H1 (cell line): Measurements from ENCODE around the gene TAF3. TPM values are rescaled to one million over a fixed set of nuclear protein-coding genes. Genes with fewer than 3 reads are reported as not detected.

Experiments used
- BCL11A ChIP-seq, 2 experiments: IDR thresholded peaks; one replicate each; pipeline ENCODE4 v1.6.1; 2011; ENCODE audit warnings: low read depth in 2 of 2, low read length in 2 of 2, mild to moderate bottlenecking in 2 of 2
- EGR1 ChIP-seq: IDR thresholded peaks from 2 replicates; pipeline ENCODE4 v1.6.1; 2011; ENCODE audit warnings: low read depth, low read length, borderline replicate concordance
- KDM1A ChIP-seq: fragments of 200-600, 300-600 bp; sonication (generic); IDR thresholded peaks from 2 replicates; pipeline ENCODE4 v1.7.1; 2016; ENCODE audit warnings: mild to moderate bottlenecking, low read length, borderline replicate concordance
- RXRA ChIP-seq: IDR thresholded peaks from 2 replicates; pipeline ENCODE4 v1.6.1; 2011; ENCODE audit warnings: low read depth, mild to moderate bottlenecking, low read length, moderate library complexity; ENCODE audit not compliant: insufficient read depth
- SRF ChIP-seq: IDR thresholded peaks from 2 replicates; pipeline ENCODE4 v1.6.1; 2011; ENCODE audit warnings: mild to moderate bottlenecking, low read depth, low read length, moderate library complexity
- polyA plus RNA-seq, 7 experiments: library from polyadenylated mRNA; depleted of rRNA in 3 of 7; stranded (reverse) in 5 of 7; unstranded in 2 of 7; fragments of >200 nt in 5 of 7; fragments of 200-250 nt in 2 of 7; gene quantifications; 1 replicate in 5 of 7; 2 replicates in 1 of 7; 4 replicates in 1 of 7; pipeline versions ENCODE4 v1.2.1 to v1.2.3, GENCODE V29; 2011 to 2013; ENCODE audit warnings: missing spikeins in 2 of 7, mixed read lengths in 2 of 7
- total RNA-seq: library from RNA; stranded (reverse); fragmentation: NEBNext Ultra II Directional; extraction: Animal tissue kit (Norgen Biotek cat#: 25700); gene quantifications from 2 replicates; pipeline ENCODE4 v1.2.1, GENCODE V29; 2021
- TF ChIP-seq, protein P1 (sequence below), 3 experiments: IDR thresholded peaks; 1 replicate in 2 of 3; 2 replicates in 1 of 3; pipeline versions ENCODE4 v1.5.1 to v1.6.1; 2011; ENCODE audit warnings: low read length in 3 of 3, mild to moderate bottlenecking in 3 of 3, inconsistent platforms in 2 of 3, low read depth in 1 of 3, moderate library complexity in 1 of 3; ENCODE audit not compliant: insufficient read depth in 1 of 3; ENCODE audit errors: control extremely low read depth in 1 of 3
- TF ChIP-seq, protein P2 (sequence below): IDR thresholded peaks from 2 replicates; pipeline ENCODE4 v1.6.1; 2012; ENCODE audit warnings: inconsistent platforms

The TAF3 gene
- total and polyA plus RNA-seq, 2 of the 8 experiments (the other 6 are each of a cell fraction or from before 2014, with no cell fraction given) = 1.5 to 11.2 TPM

DNA sequence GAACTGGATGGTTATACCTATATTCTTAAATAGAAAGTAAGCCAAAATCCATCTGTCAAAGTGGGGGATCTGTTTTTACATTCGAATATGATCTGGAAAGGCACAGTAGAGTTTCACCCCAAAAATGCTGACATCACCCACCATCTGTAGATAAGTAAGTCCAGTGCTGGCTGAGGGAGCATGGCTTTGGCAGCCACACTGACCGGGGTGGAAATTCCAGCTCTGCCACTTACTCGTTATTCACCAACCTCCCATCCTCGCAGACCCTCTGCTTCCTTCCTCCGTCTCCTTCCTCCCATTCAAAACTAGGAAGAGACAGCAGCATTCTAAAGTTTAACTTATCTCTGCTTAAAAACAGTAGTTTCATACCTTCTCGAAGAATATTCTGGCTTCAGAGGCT is 151.3 kb downstream of the TAF3 start (continued):
- TF ChIP-seq BCL11A (IDR thresholded peaks at IDR 0.05; ENCODE audit: low read depth in 2 of 2, low read length in 2 of 2) = no peak
- TF ChIP-seq, protein P1, sequence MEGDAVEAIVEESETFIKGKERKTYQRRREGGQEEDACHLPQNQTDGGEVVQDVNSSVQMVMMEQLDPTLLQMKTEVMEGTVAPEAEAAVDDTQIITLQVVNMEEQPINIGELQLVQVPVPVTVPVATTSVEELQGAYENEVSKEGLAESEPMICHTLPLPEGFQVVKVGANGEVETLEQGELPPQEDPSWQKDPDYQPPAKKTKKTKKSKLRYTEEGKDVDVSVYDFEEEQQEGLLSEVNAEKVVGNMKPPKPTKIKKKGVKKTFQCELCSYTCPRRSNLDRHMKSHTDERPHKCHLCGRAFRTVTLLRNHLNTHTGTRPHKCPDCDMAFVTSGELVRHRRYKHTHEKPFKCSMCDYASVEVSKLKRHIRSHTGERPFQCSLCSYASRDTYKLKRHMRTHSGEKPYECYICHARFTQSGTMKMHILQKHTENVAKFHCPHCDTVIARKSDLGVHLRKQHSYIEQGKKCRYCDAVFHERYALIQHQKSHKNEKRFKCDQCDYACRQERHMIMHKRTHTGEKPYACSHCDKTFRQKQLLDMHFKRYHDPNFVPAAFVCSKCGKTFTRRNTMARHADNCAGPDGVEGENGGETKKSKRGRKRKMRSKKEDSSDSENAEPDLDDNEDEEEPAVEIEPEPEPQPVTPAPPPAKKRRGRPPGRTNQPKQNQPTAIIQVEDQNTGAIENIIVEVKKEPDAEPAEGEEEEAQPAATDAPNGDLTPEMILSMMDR (IDR thresholded peaks at IDR 0.05; ENCODE audit: control extremely low read depth in 1 of 3, insufficient read depth in 1 of 3, low read depth in 1 of 3, low read length in 3 of 3) = no peak
- TF ChIP-seq, protein P2, sequence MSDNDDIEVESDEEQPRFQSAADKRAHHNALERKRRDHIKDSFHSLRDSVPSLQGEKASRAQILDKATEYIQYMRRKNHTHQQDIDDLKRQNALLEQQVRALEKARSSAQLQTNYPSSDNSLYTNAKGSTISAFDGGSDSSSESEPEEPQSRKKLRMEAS = no peak
- no peak for TF ChIP-seq RXRA
- no peak for TF ChIP-seq EGR1
- TF ChIP-seq KDM1A = no peak
- TF ChIP-seq SRF = no peak
